ELF-1 (cell line): ENCODE data around the gene YAP1.

Experiments used
- DNase-seq: peaks from one replicate; pipeline ENCODE4 v3.0.0-alpha.2; 2016; ENCODE audit warnings: low read depth, low spot score

Gene YAP1

GRCh38 chr11:102274628-102275027 is 164.4 kb downstream of the YAP1 start:
- no peak for DNase-seq

GRCh38 chr11:102276362-102276761 is 166.1 kb downstream of the YAP1 start:
- no peak for DNase-seq

- no peak for DNase-seq
These were observed 166.5 kb downstream of the YAP1 start for GRCh38 chr11:102276783-102277182.

GRCh38 chr11:102279641-102280170 is 169.5 kb downstream of the YAP1 start:
- DNase-seq: no peak

GRCh38 chr11:102280245-102280833 is 170.1 kb downstream of the YAP1 start:
- no peak for DNase-seq
